HG03442 (cell line): Measurements from ENCODE around the gene SLC35F3.
"Not testable (repeated sequence)": the region's sequence is repeated elsewhere in the genome, so short reads cannot be mapped to it uniquely, and the experiment has no call there.

Source experiments
- ATAC-seq: cut with Tn5 transposase; IDR thresholded peaks from one replicate; pipeline ENCODE4 v1.9.1; 2021; ENCODE audit warnings: mild to moderate bottlenecking, moderate library complexity; ENCODE audit not compliant: unreplicated experiment

The SLC35F3 gene

DNA sequence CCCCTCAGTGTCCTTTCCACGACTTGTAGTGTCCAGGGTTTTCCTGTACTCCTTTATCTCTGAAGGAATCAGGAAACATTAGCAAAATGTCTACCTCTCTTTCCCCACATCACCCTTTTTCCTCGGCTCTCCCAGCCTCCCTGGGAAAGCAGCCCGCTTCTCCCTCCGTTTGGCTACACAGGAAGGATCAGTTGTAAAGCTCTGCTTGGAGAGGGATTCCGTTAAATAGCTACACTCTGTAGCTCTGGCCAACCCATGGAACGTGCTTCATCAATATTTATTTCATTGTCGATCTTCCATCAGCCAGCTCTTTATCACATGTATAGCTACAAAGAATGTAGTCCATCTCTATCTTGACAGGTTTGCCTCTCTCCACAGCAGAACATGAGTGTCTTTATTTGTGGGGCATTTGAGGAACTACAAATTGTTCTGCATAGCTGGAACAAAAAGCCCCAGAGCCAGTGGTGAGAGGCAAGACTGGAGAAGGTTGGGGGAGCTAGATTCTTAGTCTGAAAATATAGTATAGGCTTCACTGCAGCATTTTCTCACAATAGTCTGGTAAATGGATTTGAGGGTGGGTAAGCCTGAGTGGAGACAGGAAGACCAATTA, 191.8 kb downstream of the SLC35F3 start:
- ATAC-seq: no peak

GRCh38 chr1:234102583-234102982, 198.1 kb downstream of the SLC35F3 start:
- ATAC-seq: no peak

DNA sequence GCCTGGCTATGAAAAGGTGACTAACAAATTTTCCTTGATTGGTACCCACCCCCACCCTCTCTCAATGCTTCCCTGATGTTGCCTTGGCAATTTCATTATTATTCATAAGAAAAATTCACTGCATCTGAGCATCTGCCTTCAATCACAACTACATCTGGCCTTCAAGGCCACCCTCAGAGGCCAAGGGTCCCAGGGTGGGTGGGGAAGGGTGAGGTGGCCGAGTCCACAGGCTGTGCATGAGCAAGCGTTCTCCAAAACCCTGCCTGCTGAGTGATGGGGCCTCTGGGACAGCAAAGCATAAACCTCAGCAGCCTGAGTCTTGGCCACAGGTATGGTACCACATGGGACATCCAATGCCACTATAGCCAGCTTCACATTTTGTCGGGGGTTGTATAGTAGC, 198.7 kb downstream of the SLC35F3 start:
- no peak for ATAC-seq

DNA sequence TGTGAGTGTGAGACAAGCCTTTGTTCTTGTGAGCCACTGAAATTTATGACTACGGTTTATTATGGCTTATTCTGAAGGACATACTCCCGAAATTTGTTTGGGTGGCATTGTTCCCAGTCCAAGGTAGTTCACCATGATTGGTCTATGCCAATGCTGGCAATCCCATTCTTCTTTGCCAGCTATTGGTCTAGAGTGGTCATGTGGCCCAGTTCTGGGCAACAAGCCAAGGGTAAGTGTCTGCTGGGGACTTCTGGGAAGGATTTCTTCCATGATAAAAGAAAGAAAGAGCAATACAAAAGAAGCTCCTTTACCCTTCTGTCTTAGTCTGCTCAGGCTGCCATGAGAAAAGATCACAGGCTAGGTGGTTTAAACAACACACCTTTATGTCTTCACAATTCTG, 201.6 kb downstream of the SLC35F3 start:
- ATAC-seq: no peak

GRCh38 chr1:234107416-234108021, 203.0 kb downstream of the SLC35F3 start:
- no peak for ATAC-seq

- ATAC-seq: no peak
These were observed 204.4 kb downstream of the SLC35F3 start for GRCh38 chr1:234108921-234109320.

DNA sequence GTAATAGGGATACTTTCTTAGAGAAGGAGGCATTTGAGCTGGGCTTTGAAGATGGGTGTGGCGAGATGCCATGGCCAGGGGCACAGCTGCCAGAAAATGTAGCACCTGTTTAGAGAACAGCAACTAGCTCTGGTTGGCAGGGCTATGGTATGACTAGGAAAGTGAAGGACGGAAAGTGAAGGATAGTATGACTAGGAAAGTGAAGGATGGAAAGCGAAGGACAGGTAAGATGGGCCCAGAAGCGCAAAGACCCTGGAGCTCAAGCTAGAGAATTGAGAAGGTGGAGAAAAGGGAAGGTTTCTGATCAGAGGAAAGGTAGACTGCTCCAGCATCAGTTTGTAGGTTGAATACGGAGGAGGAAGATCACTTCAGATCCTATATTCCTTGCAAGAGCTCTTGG, 205.4 kb downstream of the SLC35F3 start:
- no peak for ATAC-seq

DNA sequence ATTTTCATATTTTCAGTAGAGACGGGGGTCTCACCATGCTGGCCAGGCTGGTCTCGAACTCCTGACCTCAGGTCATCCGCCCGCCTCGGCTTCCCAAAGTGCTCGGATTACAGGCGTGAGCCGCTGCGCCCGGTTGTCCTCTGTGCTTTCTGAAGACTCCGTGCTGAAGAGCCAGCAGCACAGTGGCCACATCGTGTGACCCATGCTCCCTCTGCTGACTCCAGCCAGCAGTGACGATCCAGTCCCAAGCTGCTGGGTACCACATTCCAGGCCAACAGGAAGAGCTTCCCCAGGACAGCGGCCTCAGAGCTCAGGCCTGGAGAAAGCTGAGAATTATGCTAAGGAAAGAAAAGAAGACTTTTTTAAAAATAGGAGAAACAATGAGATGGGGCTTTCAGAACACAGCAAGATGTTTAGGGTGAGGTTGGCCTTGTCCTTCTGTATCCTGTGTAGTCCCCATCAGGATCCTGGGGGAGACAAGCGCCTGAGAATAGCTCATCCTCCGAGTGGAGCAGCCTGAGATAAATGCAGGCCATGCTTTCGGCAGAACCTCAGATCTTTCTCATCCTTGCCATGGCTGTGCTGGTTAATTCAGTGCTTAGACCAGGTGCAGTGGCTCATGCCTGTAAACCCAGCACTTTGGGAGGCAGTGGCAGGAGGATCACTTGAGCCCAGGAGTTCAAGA, 207.1 kb downstream of the SLC35F3 start:
- ATAC-seq: no peak

- no peak for ATAC-seq
These were observed 210.3 kb downstream of the SLC35F3 start for GRCh38 chr1:234114648-234115307.

DNA sequence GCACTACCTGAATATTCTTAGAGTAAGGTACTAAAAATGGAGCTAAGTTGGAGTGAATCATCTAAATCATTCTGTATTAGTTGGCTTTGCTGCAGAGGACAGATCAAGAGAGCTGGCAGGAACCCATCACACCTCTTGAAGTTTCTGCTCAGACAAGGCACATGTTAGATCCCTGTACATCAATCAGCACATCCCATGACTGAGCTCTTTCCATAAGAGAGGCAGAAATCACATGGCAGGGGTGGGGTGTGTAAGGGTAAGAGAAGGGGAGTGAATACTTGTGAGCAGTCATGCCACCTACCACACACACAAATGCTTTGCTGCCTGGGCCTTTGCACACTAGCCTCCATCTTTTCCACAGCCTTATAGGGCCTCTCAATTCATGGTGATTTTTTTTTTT, 214.4 kb downstream of the SLC35F3 start:
- no peak for ATAC-seq

DNA sequence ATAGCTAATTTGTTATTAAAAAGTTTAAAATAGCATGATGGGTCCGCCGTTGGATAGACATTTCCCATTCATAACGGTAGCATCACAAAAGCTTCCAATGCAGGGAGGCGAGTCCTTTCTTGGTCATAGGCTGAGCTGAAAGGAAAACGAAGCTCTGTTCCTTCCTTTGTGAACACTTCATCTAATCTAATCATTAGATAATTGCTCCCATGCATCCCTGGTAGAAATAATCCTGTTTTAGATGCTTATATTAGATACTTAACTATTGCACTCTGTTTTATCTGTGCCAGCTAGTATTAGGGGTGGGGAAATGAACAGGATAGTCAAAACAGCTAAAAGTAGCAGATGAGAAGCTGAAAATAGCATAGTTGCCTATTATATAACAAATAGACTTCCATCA, 215.0 kb downstream of the SLC35F3 start:
- no peak for ATAC-seq

- no peak for ATAC-seq
These were observed 216.0 kb downstream of the SLC35F3 start for GRCh38 chr1:234120327-234120944.

DNA sequence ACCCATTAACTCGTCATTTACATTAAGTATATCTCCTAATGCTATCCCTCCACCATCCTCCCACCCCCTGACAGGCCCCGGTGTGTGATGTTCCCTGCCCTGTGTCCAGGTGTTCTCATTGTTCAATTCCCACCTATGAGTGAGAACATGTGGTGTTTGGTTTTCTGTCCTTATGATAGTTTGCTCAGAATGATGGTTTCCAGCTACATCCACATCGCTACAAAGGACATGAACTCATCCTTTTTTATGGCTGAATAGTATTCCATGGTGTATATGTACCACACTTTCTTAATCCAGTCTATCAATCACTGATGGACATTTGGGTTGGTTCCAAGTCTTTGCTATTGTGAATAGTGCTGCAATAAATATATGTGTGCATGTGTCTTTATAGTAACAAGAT, 217.2 kb downstream of the SLC35F3 start:
- ATAC-seq: not testable (repeated sequence)

GRCh38 chr1:234122571-234122970, 218.1 kb downstream of the SLC35F3 start:
- not testable (repeated sequence) for ATAC-seq

DNA sequence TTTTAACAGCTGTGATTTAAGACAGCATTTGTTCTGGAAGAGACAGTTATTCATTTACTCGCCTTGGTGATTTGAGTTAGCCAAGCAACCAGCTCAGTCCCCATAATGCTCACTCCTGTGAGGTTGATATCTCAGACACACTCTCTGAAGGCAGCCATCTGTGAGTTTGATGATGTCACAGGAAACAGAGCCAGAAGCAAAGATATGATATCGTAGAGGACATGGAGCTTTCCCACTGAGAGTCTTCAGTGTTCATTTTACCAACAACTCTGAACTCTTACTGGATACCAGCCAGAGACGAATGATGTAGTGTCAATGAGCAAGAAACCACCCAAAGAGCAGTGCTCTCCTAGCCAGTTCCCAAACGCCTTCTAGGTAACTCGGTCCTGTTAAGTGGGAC, 219.4 kb downstream of the SLC35F3 start:
- no peak for ATAC-seq

DNA sequence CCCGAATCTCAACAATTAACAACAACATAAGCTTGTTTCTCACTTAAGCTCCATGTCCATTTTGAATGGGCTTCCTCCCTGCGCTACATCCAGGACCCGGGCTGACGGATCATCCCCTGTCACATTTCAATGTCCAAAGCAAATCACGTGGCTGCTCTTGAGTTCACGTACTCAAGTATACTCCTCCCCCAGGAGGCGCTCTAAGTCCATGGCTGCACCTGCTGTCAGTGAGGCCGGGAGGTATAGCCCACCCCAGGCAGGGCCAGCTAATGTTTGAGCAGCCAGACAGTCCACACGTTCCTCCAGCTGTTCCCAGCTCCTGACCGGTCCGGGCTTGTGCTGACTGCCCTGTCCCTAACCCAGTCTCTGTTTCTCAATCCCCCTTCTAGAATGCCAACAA, 220.8 kb downstream of the SLC35F3 start:
- peak; percentile 64 for ATAC-seq

DNA sequence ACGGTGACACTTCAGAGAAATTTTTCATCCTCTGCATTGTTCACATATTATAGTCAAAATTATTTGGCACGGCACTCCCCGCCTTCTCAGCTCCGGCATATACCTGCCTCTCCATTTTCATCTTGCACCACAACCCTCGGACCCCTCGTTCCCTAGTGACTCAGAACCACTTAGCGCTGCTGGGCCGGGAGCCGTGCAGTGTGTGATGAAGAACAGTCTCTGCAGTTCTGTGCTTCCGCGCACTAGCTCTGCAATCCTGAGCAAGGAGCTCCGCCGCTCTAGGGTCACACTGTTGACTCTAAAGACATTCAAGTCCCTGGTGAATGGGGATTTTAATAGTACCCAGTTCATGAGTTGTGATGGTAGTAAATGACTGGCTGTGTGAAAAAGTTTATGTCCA, 221.2 kb downstream of the SLC35F3 start:
- no peak for ATAC-seq

GRCh38 chr1:234127026-234127671, 222.7 kb downstream of the SLC35F3 start:
- ATAC-seq: no peak

GRCh38 chr1:234132795-234133194, 228.3 kb downstream of the SLC35F3 start:
- no peak for ATAC-seq

DNA sequence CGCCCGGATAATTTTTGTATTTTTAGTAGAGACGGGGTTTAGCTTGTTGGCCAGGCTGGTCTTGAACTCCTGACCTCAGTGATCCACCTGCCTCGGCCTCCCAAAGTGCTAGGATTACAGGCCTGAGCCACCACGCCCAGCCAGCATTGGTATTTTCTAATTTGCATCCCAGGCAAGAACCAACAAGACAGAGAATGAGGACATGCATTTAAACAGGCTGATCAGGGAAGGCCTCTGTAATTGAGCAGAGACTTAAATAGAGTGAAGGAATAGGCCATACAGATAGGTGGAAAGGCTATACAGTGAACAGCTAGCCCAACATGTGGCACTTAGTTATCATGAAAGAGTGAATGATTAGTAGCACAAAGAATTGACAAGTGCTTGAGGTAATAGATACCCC, 230.4 kb downstream of the SLC35F3 start:
- no peak for ATAC-seq

DNA sequence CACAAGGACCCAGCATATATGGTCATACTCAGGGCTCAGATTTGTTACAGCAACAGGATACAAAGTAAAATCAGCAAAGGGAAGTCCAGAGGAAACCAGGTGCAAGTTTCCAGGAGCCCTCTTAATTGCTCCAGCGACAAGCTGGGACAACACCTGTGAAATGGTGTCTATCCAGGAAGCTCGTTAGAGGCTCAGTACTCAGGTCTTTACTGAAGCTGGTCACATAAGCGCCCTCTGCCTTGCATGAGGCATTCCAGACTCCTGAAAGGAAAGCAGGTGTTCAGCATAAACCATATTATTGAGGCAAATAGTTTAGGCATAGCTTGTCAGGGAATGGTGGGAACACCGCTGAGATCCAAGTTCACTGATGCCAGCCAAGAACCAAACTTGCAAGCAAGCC, 231.0 kb downstream of the SLC35F3 start:
- no peak for ATAC-seq
